HepG2 (cell line): ENCODE results near the gene GBA3. TPM values are rescaled to one million over a fixed set of nuclear protein-coding genes. Genes with fewer than 3 reads are reported as not detected.

Experiments
- ATAC-seq: fragments of 200-7000 bp; cut with Tn5 transposase; 3 replicates; pipeline ENCODE4 v1.9.1; 2020; ENCODE audit warnings: mild to moderate bottlenecking, moderate library complexity
- BruUV-seq: library from RNA; stranded (reverse); fragments of 400-500 nt; replicated peaks from 2 replicates; lab custom pipeline; 2021; lab: Mats Ljungman, UMichigan
- CTCF ChIA-PET: fragments of 300-600 bp; formaldehyde crosslinking; extraction: SDS; loops from one replicate; lab custom pipeline; 2021; ENCODE audit warnings: low total read pairs, inconsistent platforms, low intra/inter-chr PET ratio; lab: Yijun Ruan, JAX
- POLR2A ChIA-PET: fragments of 350-600 bp; sonication (Branson Sonifier 250); formaldehyde crosslinking; loops from one replicate; lab custom pipeline; 2020; ENCODE audit warnings: antibody characterized with exemption, inconsistent platforms; lab: Yijun Ruan, JAX
- DNase-seq: peaks from one replicate; pipeline ENCODE4 v3.0.0-alpha.2; 2015; ENCODE audit warnings: low spot score
- FAIRE-seq: peaks from 3 replicates; lab custom pipeline; 2011; peaks lifted over from hg19 to GRCh38; lab: Jason Lieb, UNC
- H2AFZ ChIP-seq: one replicate; pipeline ENCODE4 v1.6.1; 2011; ENCODE audit warnings: low read length, inconsistent platforms
- H3K27ac ChIP-seq: fragments of 300-600 bp; 3 replicates; pipeline ENCODE4 v1.8.0; 2011; ENCODE audit warnings: mixed run types, mild to moderate bottlenecking, mixed read lengths, low read length, inconsistent platforms; ENCODE audit not compliant: insufficient read depth; ENCODE audit errors: extremely low read length
- H3K27me3 ChIP-seq, 2 experiments: fragments of 200-600 bp in 1 of 2; 2 replicates in 1 of 2; 3 replicates in 1 of 2; pipeline versions ENCODE4 v1.6.0 to v1.8.0; 2011; ENCODE audit warnings: low read length in 2 of 2, mild to moderate bottlenecking in 2 of 2, moderate library complexity in 2 of 2, inconsistent platforms in 1 of 2; ENCODE audit not compliant: insufficient read depth in 2 of 2, control insufficient read depth in 1 of 2
- H3K36me3 ChIP-seq, 2 experiments: fragments of 200-600 bp in 1 of 2; replicated peaks in 1 of 2; 2 replicates in 1 of 2; 3 replicates in 1 of 2; pipeline versions ENCODE4 v1.5.1 to v1.8.0; 2011; ENCODE audit warnings: low read length in 2 of 2, inconsistent platforms in 1 of 2; ENCODE audit not compliant: insufficient read depth in 2 of 2, control insufficient read depth in 1 of 2
- H3K4me1 ChIP-seq: 2 replicates; pipeline ENCODE4 v1.5.1; 2012; ENCODE audit warnings: low read length, inconsistent platforms; ENCODE audit not compliant: insufficient read depth
- H3K4me2 ChIP-seq: 2 replicates; pipeline ENCODE4 v1.6.0; 2011; ENCODE audit warnings: low read depth, low read length, inconsistent platforms
- H3K4me3 ChIP-seq, 3 experiments: fragments of 200-600 bp in 1 of 3; sonication (generic), shearing (Covaris generic) in 1 of 3; replicated peaks in 1 of 3; 2 replicates each; pipeline ENCODE4 v1.5.1; 2011 to 2016; ENCODE audit warnings: low read length in 3 of 3, inconsistent platforms in 2 of 3, low read depth in 2 of 3, mild to moderate bottlenecking in 2 of 3, control low read depth in 1 of 3, mixed read lengths in 1 of 3; ENCODE audit not compliant: insufficient read depth in 1 of 3
- H3K79me2 ChIP-seq: one replicate; pipeline ENCODE4 v1.6.1; 2011; ENCODE audit warnings: low read length, inconsistent platforms; ENCODE audit not compliant: insufficient read depth
- H3K9ac ChIP-seq: 2 replicates; pipeline ENCODE4 v1.6.0; 2011; ENCODE audit warnings: mild to moderate bottlenecking, low read depth, low read length, inconsistent platforms; ENCODE audit not compliant: insufficient read depth
- H3K9me3 ChIP-seq: 2 replicates; pipeline ENCODE4 v1.5.1; 2012; ENCODE audit warnings: mild to moderate bottlenecking, low read length
- H4K20me1 ChIP-seq: 2 replicates; pipeline ENCODE4 v1.6.0; 2011; ENCODE audit warnings: inconsistent platforms, mild to moderate bottlenecking, low read length, moderate library complexity; ENCODE audit not compliant: insufficient read depth
- AGO1 ChIP-seq: fragments of 200-400 bp; formaldehyde crosslinking; IDR thresholded peaks from 2 replicates; pipeline ENCODE4 v1.6.1; 2017; ENCODE audit warnings: mild to moderate bottlenecking, low read depth, low read length, moderate library complexity; ENCODE audit not compliant: poor library complexity, severe bottlenecking
- ATAD3A ChIP-seq: sonication (generic); formaldehyde crosslinking; IDR thresholded peaks from 2 replicates; pipeline ENCODE4 v1.4.0; 2020; ENCODE audit warnings: missing genetic modification reagents
- E2F5 ChIP-seq: sonication (generic); formaldehyde crosslinking; conservative IDR thresholded peaks from 2 replicates; pipeline ENCODE4 v1.4.0; 2020; ENCODE audit warnings: missing genetic modification reagents
- EHMT2 ChIP-seq: fragments of 200-600 bp; sonication (generic); IDR thresholded peaks from 2 replicates; pipeline ENCODE4 v1.7.0; 2017; ENCODE audit warnings: antibody characterized with exemption, low read depth, low read length, borderline replicate concordance
- FOXO1 ChIP-seq: sonication (generic); formaldehyde crosslinking; IDR thresholded peaks from 2 replicates; pipeline ENCODE4 v1.4.0; 2020; ENCODE audit warnings: missing genetic modification reagents
- FOXP1 ChIP-seq, 2 experiments: fragments of 450-650 bp in 1 of 2; IDR thresholded peaks; 2 replicates each; pipeline ENCODE4 v1.6.1; 2017 to 2018; ENCODE audit warnings: antibody characterized with exemption in 1 of 2
- NCOA5 ChIP-seq: sonication (generic); formaldehyde crosslinking; IDR thresholded peaks from 2 replicates; pipeline ENCODE4 v1.4.0; 2020; ENCODE audit warnings: missing genetic modification reagents
- NFKB2 ChIP-seq: sonication (generic); formaldehyde crosslinking; IDR thresholded peaks from 2 replicates; pipeline ENCODE4 v1.4.0; 2020; ENCODE audit warnings: missing genetic modification reagents, borderline replicate concordance
- SP1 ChIP-seq, 2 experiments: fragments of 450-650 bp in 1 of 2; sonication (generic) in 1 of 2; formaldehyde crosslinking in 1 of 2; IDR thresholded peaks; 2 replicates each; pipeline versions ENCODE4 v1.4.0 to v1.6.1; 2016 to 2020; ENCODE audit warnings: missing genetic modification reagents in 1 of 2
- SRSF9 ChIP-seq: fragments of 200-400 bp; formaldehyde crosslinking; IDR thresholded peaks from 2 replicates; pipeline ENCODE4 v1.6.1; 2018; ENCODE audit warnings: borderline replicate concordance, mild to moderate bottlenecking, low read depth, low read length; ENCODE audit not compliant: insufficient read depth, poor library complexity, severe bottlenecking
- ZBTB26 ChIP-seq: IDR thresholded peaks from 2 replicates; pipeline ENCODE4 v1.6.1; 2016; ENCODE audit warnings: missing compliant biosample characterization, missing genetic modification reagents, borderline replicate concordance
- ZBTB3 ChIP-seq: sonication (generic); formaldehyde crosslinking; IDR thresholded peaks from 2 replicates; pipeline ENCODE4 v1.4.0; 2020; ENCODE audit warnings: low read depth, mild to moderate bottlenecking, moderate library complexity, missing genetic modification reagents, borderline replicate concordance
- ZNF225 ChIP-seq: sonication (generic); formaldehyde crosslinking; IDR thresholded peaks from 2 replicates; pipeline ENCODE4 v1.4.0; 2020; ENCODE audit warnings: mild to moderate bottlenecking, missing genetic modification reagents
- WGBS: methylation state at CpG from one replicate; pipeline ENCODE4 v1.1.6; 2017; ENCODE audit warnings: low lambda C conversion rate; 5-methylcytosine and 5-hydroxymethylcytosine counted together
- in situ Hi-C: cut with HindIII; loops from 2 replicates; pipeline ENCODE4 v1.10.0; 2017; ENCODE audit warnings: low pct_unique_long_range_greater_than_20kb; ENCODE audit not compliant: extremely low pct_ligation_motif_present
- intact Hi-C: fragments of 100-400 bp; cut with micrococcal nuclease; formaldehyde crosslinking; loops from one replicate; pipeline ENCODE4 v1.10.0; 2022; ENCODE audit not compliant: unreplicated experiment
- polyA plus RNA-seq, 8 experiments: library from polyadenylated mRNA; depleted of rRNA in 3 of 8; stranded (reverse) in 7 of 8; unstranded in 1 of 8; fragments of >200 nt; fragmentation: Illumina TruSeq in 4 of 8; extraction: Trizol in 4 of 8; gene quantifications; 2 replicates each; pipeline versions ENCODE4 v1.2.1 to v1.2.3, GENCODE V29; 2011 to 2016; ENCODE audit warnings: low read depth in 4 of 8, missing spikeins in 1 of 8, mixed read lengths in 1 of 8; ENCODE audit not compliant: insufficient read depth in 1 of 8
- total RNA-seq, 5 experiments: library from RNA; depleted of rRNA; stranded (reverse); fragments of >200 nt; fragmentation: Illumina TruSeq; extraction: Trizol; gene quantifications; 2 replicates each; pipeline ENCODE4 v1.2.3, GENCODE V29; 2016; ENCODE audit warnings: low read depth in 1 of 5

Gene GBA3
- total and polyA plus RNA-seq, 2 of the 13 experiments (the other 11 are each of a cell fraction or from before 2014, with no cell fraction given), result 0.18 TPM; not detected in 1

GRCh38 chr4:22736912-22737311 lies 44.2 kb downstream of the GBA3 start:
- Histone ChIP-seq H3K27ac (no peak overlapping the region), H3K4me1 (no peaks in the 10 kb centered on the region), H3K9ac (no peak overlapping the region), H3K27me3 (no peaks in the 10 kb centered on the region; a peak in 1 of 5 replicates), H3K4me3 (no peak overlapping the region), H3K36me3 (no peaks in the 10 kb centered on the region), H2AFZ (no peak overlapping the region), H4K20me1 (no peaks in the 10 kb centered on the region), H3K9me3 (no peaks in the 10 kb centered on the region), H3K79me2 (no peaks in the 10 kb centered on the region), H3K4me2 (no peak overlapping the region)
- WGBS, result 9% methylated on average over 2 of the region's 2 CpGs
- TF ChIP-seq FOXP1 (IDR thresholded peaks at IDR 0.05) (no peak), FOXP1 (CRISPR knock-in tag; IDR thresholded peaks at IDR 0.05) (no peak), SP1 (IDR thresholded peaks at IDR 0.05) (no peak), SP1 (CRISPR knock-in tag; IDR thresholded peaks at IDR 0.05) (no peak), NFKB2 (CRISPR knock-in tag) (no peak), ZBTB26 (CRISPR knock-in tag) (no peak), EHMT2 (no peak), ZNF225 (no peak), ZBTB3 (CRISPR knock-in tag) (no peak), NCOA5 (CRISPR knock-in tag) (no peak), SRSF9 (no peak), ATAD3A (CRISPR knock-in tag) (no peak), FOXO1 (CRISPR knock-in tag) (no peak), E2F5 (CRISPR knock-in tag) (no peak), AGO1 (no peak)
- in situ Hi-C loops, result no loop called here
- POLR2A ChIA-PET, result no interaction called here
- no peak for FAIRE-seq
- intact Hi-C loops, result no loop called here
- DNase-seq, result no peak
- CTCF ChIA-PET, result no interaction called here
- BruUV-seq, result no TSS peak
- ATAC-seq, result no peak
